ENCODE results near the gene ABCE1. TPM values are rescaled to one million over a fixed set of nuclear protein-coding genes. Genes with fewer than 3 reads are reported as not detected.

ABCE1 gene
- total RNA-seq, 1 donor from 2014 or later, result 66.7 TPM

- no peak for DNase-seq (ENCODE audit: low spot score)
Measured at GRCh38 chr4:145176641-145177432, 78.7 kb downstream of the ABCE1 start.

DNA sequence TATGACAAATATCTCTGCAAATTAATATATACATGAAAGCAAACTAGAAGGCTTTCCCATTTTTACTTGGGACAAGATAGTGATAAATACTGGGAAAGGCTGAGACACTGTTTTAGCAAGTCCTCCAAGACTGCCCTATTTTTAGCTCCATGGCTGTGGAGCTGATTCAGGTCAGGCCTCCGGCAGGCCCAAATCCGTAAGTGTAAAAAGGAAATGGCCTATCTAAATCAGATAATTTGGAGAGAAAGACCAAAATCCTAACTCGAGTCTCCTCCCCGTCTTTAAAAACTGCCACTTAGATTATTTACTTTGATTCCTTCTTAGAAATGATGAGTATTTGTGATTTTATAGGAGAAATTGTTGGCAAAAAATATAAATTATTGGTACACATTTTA, 79.4 kb downstream of the ABCE1 start:
- no peak for DNase-seq (ENCODE audit: low spot score)

GRCh38 chr4:145177906-145178538, 79.9 kb downstream of the ABCE1 start:
- DNase-seq (ENCODE audit: low spot score), result no peak

DNA sequence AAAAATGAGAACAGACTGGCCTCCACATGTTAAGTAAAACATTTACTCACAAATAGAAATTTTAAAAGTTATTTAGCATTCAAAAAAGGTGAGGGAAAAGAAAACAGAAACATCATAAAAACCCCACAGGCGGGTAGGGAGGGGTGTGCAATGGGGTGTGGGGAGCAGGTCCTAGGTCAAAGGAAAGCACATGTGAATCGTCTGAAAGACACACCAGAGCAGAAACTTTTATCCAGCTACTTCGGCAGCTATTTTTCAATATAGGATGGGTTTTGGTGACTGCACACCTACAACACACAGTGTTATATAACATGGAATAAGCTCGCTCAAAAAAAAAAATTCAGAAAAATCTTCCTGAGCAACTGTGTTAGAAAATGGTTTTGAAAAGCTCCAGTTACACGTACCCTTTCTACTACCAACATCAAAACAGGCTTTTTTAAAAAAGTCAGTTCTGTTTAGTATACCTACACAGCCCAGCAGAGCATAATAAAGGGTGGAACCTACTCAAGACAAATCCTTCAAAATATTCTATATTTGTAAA, 80.7 kb downstream of the ABCE1 start:
- DNase-seq (ENCODE audit: low spot score), result no peak

Other genes starting within 250 kb of the ABCE1 start
- 18.6 TPM for gene ANAPC10, start 115 bp upstream of the ABCE1 start, total RNA-seq
- gene OTUD4, start 82.3 kb downstream of the ABCE1 start, total RNA-seq, result 35.2 TPM